Endothelial cell of umbilical vein (primary cell): ENCODE results near the gene APIP. TPM values are rescaled to one million over a fixed set of nuclear protein-coding genes. Genes with fewer than 3 reads are reported as not detected.

Source experiments
- BruUV-seq: library from RNA; stranded (reverse); fragments of 400-500 nt; replicated peaks from 2 replicates; lab custom pipeline; 2021; lab: Mats Ljungman, UMichigan
- CTCF ChIA-PET: fragments of 300-600, 350-600 bp; sonication (Branson Sonifier 250); formaldehyde crosslinking; loops from one replicate; lab custom pipeline; 2021; ENCODE audit warnings: antibody characterized with exemption, inconsistent platforms; lab: Charles Lee
- POLR2A ChIA-PET: fragments of 300-600, 350-600 bp; sonication (Branson Sonifier 250); formaldehyde crosslinking; loops from one replicate; lab custom pipeline; 2021; ENCODE audit warnings: antibody characterized with exemption, inconsistent platforms; lab: Charles Lee
- DNase-seq: peaks from one replicate; pipeline ENCODE4 v3.0.0-alpha.2; 2011; ENCODE audit warnings: low read depth, low spot score
- FAIRE-seq: peaks from 2 replicates; lab custom pipeline; 2011; peaks lifted over from hg19 to GRCh38; lab: Jason Lieb, UNC
- H2AFZ ChIP-seq: 2 replicates; pipeline ENCODE4 v1.6.0; 2012; ENCODE audit warnings: low read depth, low read length, control low read depth, inconsistent platforms
- H3K27ac ChIP-seq: 2 replicates; pipeline ENCODE4 v1.5.1; 2011; ENCODE audit warnings: low read depth, mild to moderate bottlenecking, control low read depth, low read length, moderate library complexity; ENCODE audit not compliant: insufficient read depth
- H3K27me3 ChIP-seq, 2 experiments: 2 replicates each; pipeline versions ENCODE4 v1.6.0 to v1.6.1; 2011; ENCODE audit warnings: low read length in 2 of 2, mixed read lengths in 1 of 2; ENCODE audit not compliant: control insufficient read depth in 2 of 2, insufficient read depth in 2 of 2
- H3K36me3 ChIP-seq, 2 experiments: 2 replicates in 1 of 2; 3 replicates in 1 of 2; pipeline ENCODE4 v1.5.1; 2011; ENCODE audit warnings: low read length in 2 of 2, mild to moderate bottlenecking in 1 of 2, moderate library complexity in 1 of 2; ENCODE audit not compliant: control insufficient read depth in 2 of 2, insufficient read depth in 2 of 2; ENCODE audit errors: extremely low read depth in 1 of 2
- H3K4me1 ChIP-seq: 3 replicates; pipeline ENCODE4 v1.5.1; 2011; ENCODE audit warnings: mild to moderate bottlenecking, low read length; ENCODE audit not compliant: control insufficient read depth, insufficient read depth; ENCODE audit errors: extremely low read depth
- H3K4me2 ChIP-seq: 2 replicates; pipeline ENCODE4 v1.6.1; 2011; ENCODE audit warnings: low read length, control low read depth, mixed read lengths; ENCODE audit not compliant: insufficient read depth
- H3K4me3 ChIP-seq, 3 experiments: fragments of 200-600 bp in 1 of 3; sonication (generic), shearing (Covaris generic) in 1 of 3; replicated peaks in 1 of 3; 2 replicates each; pipeline ENCODE4 v1.5.1; 2011 to 2016; ENCODE audit warnings: control low read depth in 3 of 3, low read length in 3 of 3, mild to moderate bottlenecking in 2 of 3, inconsistent platforms in 1 of 3, low read depth in 1 of 3, moderate library complexity in 1 of 3; ENCODE audit not compliant: insufficient read depth in 1 of 3
- H3K79me2 ChIP-seq: 2 replicates; pipeline ENCODE4 v1.6.0; 2012; ENCODE audit warnings: low read length, inconsistent platforms; ENCODE audit not compliant: control insufficient read depth, insufficient read depth
- H3K9ac ChIP-seq: replicated peaks from 2 replicates; pipeline ENCODE3; 2011; ENCODE audit warnings: low read length, control low read depth; ENCODE audit not compliant: insufficient read depth; ENCODE audit errors: extremely low read depth
- H3K9me1 ChIP-seq: replicated peaks from 3 replicates; pipeline ENCODE4 v1.6.0; 2011; ENCODE audit warnings: mild to moderate bottlenecking, low read length; ENCODE audit not compliant: control insufficient read depth, insufficient read depth; ENCODE audit errors: extremely low read depth
- H3K9me3 ChIP-seq: replicated peaks from 2 replicates; pipeline ENCODE4 v1.5.1; 2012; ENCODE audit warnings: low read length, inconsistent platforms; ENCODE audit not compliant: control insufficient read depth, insufficient read depth
- H4K20me1 ChIP-seq: replicated peaks from 2 replicates; pipeline ENCODE3; 2011; ENCODE audit warnings: mild to moderate bottlenecking, low read length; ENCODE audit not compliant: control insufficient read depth, insufficient read depth; ENCODE audit errors: extremely low read depth
- CTCF ChIP-seq, 2 donors: IDR thresholded peaks; 1 replicate in 1 of 2; 2 replicates in 1 of 2; pipeline ENCODE4 v1.5.1; 2011; ENCODE audit warnings: low read length in 2 of 2, mild to moderate bottlenecking in 2 of 2, moderate library complexity in 2 of 2, control low read depth in 1 of 2, inconsistent platforms in 1 of 2, low read depth in 1 of 2; ENCODE audit not compliant: insufficient read depth in 1 of 2; ENCODE audit errors: extremely low read depth in 1 of 2
- EZH2 ChIP-seq: IDR thresholded peaks from 2 replicates; pipeline ENCODE4 v1.6.1; 2012; ENCODE audit warnings: borderline replicate concordance, low read depth, mild to moderate bottlenecking, moderate library complexity, low read length, inconsistent platforms; ENCODE audit not compliant: severe bottlenecking
- FOS ChIP-seq: IDR thresholded peaks from 2 replicates; pipeline ENCODE4 v1.6.1; 2011; ENCODE audit warnings: mild to moderate bottlenecking, low read length, moderate library complexity, borderline replicate concordance; ENCODE audit not compliant: insufficient read depth
- GATA2 ChIP-seq: IDR thresholded peaks from 2 replicates; pipeline ENCODE4 v1.7.0; 2011; ENCODE audit warnings: low read depth, mild to moderate bottlenecking, moderate library complexity, mixed read lengths, low read length; ENCODE audit not compliant: insufficient read length, insufficient read depth
- JUN ChIP-seq: IDR thresholded peaks from 2 replicates; pipeline ENCODE4 v1.6.1; 2011; ENCODE audit warnings: borderline replicate concordance, low read depth; ENCODE audit not compliant: insufficient read length, insufficient read depth
- MAX ChIP-seq: IDR thresholded peaks from 2 replicates; pipeline ENCODE4 v1.6.1; 2011; ENCODE audit not compliant: insufficient read depth, insufficient read length
- MYC ChIP-seq: IDR thresholded peaks from one replicate; pipeline ENCODE4 v1.6.1; 2011; ENCODE audit warnings: mild to moderate bottlenecking, low read depth, low read length
- POLR2A ChIP-seq: IDR thresholded peaks from 2 replicates; pipeline ENCODE4 v1.6.1; 2012; ENCODE audit warnings: low read depth, mild to moderate bottlenecking, control low read depth, low read length
- POLR2AphosphoS5 ChIP-seq: IDR thresholded peaks from 2 replicates; pipeline ENCODE4 v1.6.1; 2012; ENCODE audit warnings: low read depth, mild to moderate bottlenecking, control low read depth, low read length, moderate library complexity; ENCODE audit not compliant: insufficient read depth
- dilution Hi-C: fragments of 300-500 bp; cut with MboI; formaldehyde crosslinking; loops from one replicate; pipeline ENCODE4 v1.15.0; 2019; ENCODE audit warnings: low sequenced_read_pairs; ENCODE audit not compliant: extremely low pct_ligation_motif_present
- intact Hi-C: fragments of 100-400 bp; cut with micrococcal nuclease; formaldehyde crosslinking; loops from one replicate; pipeline ENCODE4 v1.10.0; 2022
- polyA plus RNA-seq, 4 experiments: library from polyadenylated mRNA; depleted of rRNA in 3 of 4; stranded (reverse) in 3 of 4; unstranded in 1 of 4; fragments of >200 nt; gene quantifications; 2 replicates each; pipeline versions ENCODE4 v1.2.1 to v1.2.3, GENCODE V29; 2011 to 2012; ENCODE audit warnings: missing spikeins in 1 of 4
- total RNA-seq: library from RNA; stranded (reverse); gene quantifications from 2 replicates; pipeline ENCODE4 v1.2.3, GENCODE V29; 2021

Gene APIP
- total and polyA plus RNA-seq, 2 donors (not counting 3 experiments of a cell fraction or from before 2014, with no cell fraction given) = 10.0 to 26.9 TPM

GRCh38 chr11:34864424-34864823 is 51.8 kb downstream of the APIP start:
- POLR2A ChIA-PET = no interaction called here
- H3K27me3 ChIP-seq = peaks cover 4 to 5% of the 10 kb centered on the region in 2 experiments
- FAIRE-seq = no peak
- no peak overlapping the region for H2AFZ ChIP-seq
- H3K36me3 ChIP-seq = no peaks in the 10 kb centered on the region
- no peak for TF ChIP-seq FOS
- TF ChIP-seq CTCF (IDR thresholded peaks at IDR 0.05; ENCODE audit: extremely low read depth in 1 of 2, insufficient read depth in 1 of 2, low read depth in 1 of 2, low read length in 2 of 2) = no peak
- TF ChIP-seq POLR2A = no peak
- no peak for TF ChIP-seq GATA2
- TF ChIP-seq MAX = no peak
- TF ChIP-seq EZH2 = no peak
- TF ChIP-seq MYC = no peak
- TF ChIP-seq JUN = no peak
- no peak for TF ChIP-seq POLR2AphosphoS5
- no peaks in the 10 kb centered on the region for H3K4me1 ChIP-seq
- no peak overlapping the region for H3K9ac ChIP-seq
- H3K27ac ChIP-seq = no peak overlapping the region
- no TSS peak for BruUV-seq
- no peak overlapping the region for H3K4me3 ChIP-seq
- H3K9me3 ChIP-seq = no peaks in the 10 kb centered on the region
- no peak overlapping the region for H3K4me2 ChIP-seq
- intact Hi-C loops (no loop called here), dilution Hi-C loops (no loop called here)
- no peaks in the 10 kb centered on the region for H3K9me1 ChIP-seq
- H3K79me2 ChIP-seq = no peaks in the 10 kb centered on the region
- no peak for DNase-seq
- no peaks in the 10 kb centered on the region for H4K20me1 ChIP-seq
- CTCF ChIA-PET = no interaction called here
